HG02981 (cell line): Measurements from ENCODE around the gene FMR1.

Experiments
- ATAC-seq: cut with Tn5 transposase; IDR thresholded peaks from one replicate; pipeline ENCODE4 v1.9.1; 2021; ENCODE audit warnings: mild to moderate bottlenecking, moderate library complexity; ENCODE audit not compliant: unreplicated experiment

The FMR1 gene

GRCh38 chrX:147914591-147914990 lies 2.9 kb downstream of the FMR1 start:
- ATAC-seq, result no peak

GRCh38 chrX:147916375-147916968 lies 4.8 kb downstream of the FMR1 start:
- ATAC-seq, result no peak

- peak; percentile 87 for ATAC-seq
These were observed 6.3 kb downstream of the FMR1 start for GRCh38 chrX:147917700-147918695.

- ATAC-seq, result no peak
These were observed 8.5 kb downstream of the FMR1 start for GRCh38 chrX:147920161-147920666.

GRCh38 chrX:147923605-147924004 lies 11.9 kb downstream of the FMR1 start:
- no peak for ATAC-seq

- no peak for ATAC-seq
These were observed 15.5 kb downstream of the FMR1 start for GRCh38 chrX:147927256-147927655.

- no peak for ATAC-seq
These were observed 22.1 kb downstream of the FMR1 start for GRCh38 chrX:147933815-147934214.

- ATAC-seq, result no peak
These were observed 23.5 kb downstream of the FMR1 start for GRCh38 chrX:147935156-147935758.

- ATAC-seq, result no peak
These were observed 33.6 kb downstream of the FMR1 start for GRCh38 chrX:147945286-147945685.

GRCh38 chrX:147948531-147948930 lies 36.8 kb downstream of the FMR1 start:
- no peak for ATAC-seq

- ATAC-seq, result no peak
These were observed 38.6 kb downstream of the FMR1 start for GRCh38 chrX:147950352-147950751.

- ATAC-seq, result no peak
These were observed 42.3 kb downstream of the FMR1 start for GRCh38 chrX:147953976-147954375.

- ATAC-seq, result no peak
These were observed 45.6 kb downstream of the FMR1 start for GRCh38 chrX:147957291-147957690.

- ATAC-seq, result no peak
These were observed 46.6 kb downstream of the FMR1 start for GRCh38 chrX:147958291-147958690.

GRCh38 chrX:147960722-147961121 lies 49.0 kb downstream of the FMR1 start:
- no peak for ATAC-seq

- no peak for ATAC-seq
These were observed 50.8 kb downstream of the FMR1 start for GRCh38 chrX:147962476-147962875.

GRCh38 chrX:147978931-147979330 lies 67.2 kb downstream of the FMR1 start:
- no peak for ATAC-seq

- ATAC-seq, result no peak
These were observed 69.5 kb downstream of the FMR1 start, which contains the start of gene FMR1NB for GRCh38 chrX:147981038-147981752. TSS of gene FMR1NB (plus strand) at chrX:147981337. CDS start at chrX:147981403, 66 bp downstream.
